Progenitor cell of endocrine pancreas (in vitro differentiated cells): ENCODE measurements around the gene SYTL3. TPM values are rescaled to one million over a fixed set of nuclear protein-coding genes. Genes with fewer than 3 reads are reported as not detected.
A peak's percentile ranks its signal among the peaks of the same experiment; 100 is the strongest.

ENCODE experiments used
- DNase-seq: peaks from one replicate; pipeline ENCODE4 v3.0.0; 2021; ENCODE audit warnings: low spot score; ENCODE audit not compliant: unreplicated experiment
- H3K27ac Mint-ChIP-seq: 2 replicates; pipeline ENCODE4 v1.8.0; 2021; ENCODE audit warnings: mild to moderate bottlenecking, moderate library complexity, mixed read lengths
- H3K27me3 Mint-ChIP-seq: 2 replicates; pipeline ENCODE4 v1.8.0; 2021; ENCODE audit warnings: mixed read lengths
- H3K36me3 Mint-ChIP-seq: 2 replicates; pipeline ENCODE4 v1.8.0; 2022; ENCODE audit warnings: mixed read lengths; ENCODE audit not compliant: insufficient read depth
- H3K4me1 Mint-ChIP-seq: 2 replicates; pipeline ENCODE4 v1.8.0; 2021; ENCODE audit warnings: low read depth, mixed read lengths
- H3K4me3 Mint-ChIP-seq: 2 replicates; pipeline ENCODE4 v1.8.0; 2021; ENCODE audit warnings: low read depth, mild to moderate bottlenecking, moderate library complexity, mixed read lengths
- H3K9me3 Mint-ChIP-seq: 2 replicates; pipeline ENCODE4 v1.8.0; 2021; ENCODE audit warnings: low read depth, mixed read lengths
- CTCF ChIP-seq: fragments of 200-600 bp; sonication (generic); IDR thresholded peaks from one replicate; pipeline ENCODE4 v1.5.0; 2021; ENCODE audit warnings: antibody characterized with exemption, mild to moderate bottlenecking; ENCODE audit not compliant: unreplicated experiment
- total RNA-seq: library from RNA; stranded (reverse); gene quantifications from 2 replicates; pipeline ENCODE4 v1.2.1, GENCODE V29; 2021

Gene SYTL3
- total RNA-seq, 1 donor from 2014 or later, result 2.1 TPM

- no peak overlapping the region for H3K27ac Mint-ChIP-seq
- H3K36me3 Mint-ChIP-seq, result peaks cover 60% of the 10 kb centered on the region
- H3K4me3 Mint-ChIP-seq, result no peak overlapping the region
- H3K27me3 Mint-ChIP-seq, result no peaks in the 10 kb centered on the region
- H3K9me3 Mint-ChIP-seq, result no peaks in the 10 kb centered on the region
- H3K4me1 Mint-ChIP-seq, result peaks cover 47% of the 10 kb centered on the region
- no peak for TF ChIP-seq CTCF
- no peak for DNase-seq
These were observed 128.2 kb downstream of the SYTL3 start for GRCh38 chr6:158778005-158778527.

GRCh38 chr6:158780246-158780884 lies 130.5 kb downstream of the SYTL3 start:
- peaks cover 66% of the 10 kb centered on the region for H3K36me3 Mint-ChIP-seq
- H3K27ac Mint-ChIP-seq, result peak overlapping the region; percentile 97
- H3K27me3 Mint-ChIP-seq, result no peaks in the 10 kb centered on the region
- no peak overlapping the region for H3K4me3 Mint-ChIP-seq
- H3K4me1 Mint-ChIP-seq, result peaks cover 41% of the 10 kb centered on the region
- no peak for TF ChIP-seq CTCF
- no peak for DNase-seq
- no peaks in the 10 kb centered on the region for H3K9me3 Mint-ChIP-seq

- TF ChIP-seq CTCF, result no peak
- no peak for DNase-seq
- peaks cover 61% of the 10 kb centered on the region for H3K36me3 Mint-ChIP-seq
- peak overlapping the region; percentile 97 for H3K27ac Mint-ChIP-seq
- no peaks in the 10 kb centered on the region for H3K9me3 Mint-ChIP-seq
- no peaks in the 10 kb centered on the region for H3K27me3 Mint-ChIP-seq
- H3K4me1 Mint-ChIP-seq, result peaks cover 41% of the 10 kb centered on the region
- peak overlapping the region; percentile 31 for H3K4me3 Mint-ChIP-seq
These were observed 131.3 kb downstream of the SYTL3 start for GRCh38 chr6:158780988-158781691.

- peaks cover 41% of the 10 kb centered on the region for H3K4me1 Mint-ChIP-seq
- peak overlapping the region; percentile 11 for H3K4me3 Mint-ChIP-seq
- peaks cover 63% of the 10 kb centered on the region for H3K36me3 Mint-ChIP-seq
- no peaks in the 10 kb centered on the region for H3K27me3 Mint-ChIP-seq
- TF ChIP-seq CTCF, result no peak
- H3K9me3 Mint-ChIP-seq, result no peaks in the 10 kb centered on the region
- peak overlapping the region; percentile 97 for H3K27ac Mint-ChIP-seq
- no peak for DNase-seq
These were observed 132.0 kb downstream of the SYTL3 start for GRCh38 chr6:158781692-158782373.

GRCh38 chr6:158782432-158783166 lies 132.7 kb downstream of the SYTL3 start:
- peak overlapping the region; percentile 97 for H3K27ac Mint-ChIP-seq
- peaks cover 44% of the 10 kb centered on the region for H3K4me1 Mint-ChIP-seq

More at GRCh38 chr6:158782432-158783166, 132.7 kb downstream of the SYTL3 start:
- H3K4me3 Mint-ChIP-seq, result no peak overlapping the region
- peaks cover 62% of the 10 kb centered on the region for H3K36me3 Mint-ChIP-seq
- no peaks in the 10 kb centered on the region for H3K9me3 Mint-ChIP-seq
- no peaks in the 10 kb centered on the region for H3K27me3 Mint-ChIP-seq
- DNase-seq, result no peak
- no peak for TF ChIP-seq CTCF
